GM21515 (cell line): Measurements from ENCODE around the gene NHERF1.

Experiments
- ATAC-seq: cut with Tn5 transposase; IDR thresholded peaks from one replicate; pipeline ENCODE4 v1.9.1; 2021; ENCODE audit not compliant: unreplicated experiment

NHERF1 gene

DNA sequence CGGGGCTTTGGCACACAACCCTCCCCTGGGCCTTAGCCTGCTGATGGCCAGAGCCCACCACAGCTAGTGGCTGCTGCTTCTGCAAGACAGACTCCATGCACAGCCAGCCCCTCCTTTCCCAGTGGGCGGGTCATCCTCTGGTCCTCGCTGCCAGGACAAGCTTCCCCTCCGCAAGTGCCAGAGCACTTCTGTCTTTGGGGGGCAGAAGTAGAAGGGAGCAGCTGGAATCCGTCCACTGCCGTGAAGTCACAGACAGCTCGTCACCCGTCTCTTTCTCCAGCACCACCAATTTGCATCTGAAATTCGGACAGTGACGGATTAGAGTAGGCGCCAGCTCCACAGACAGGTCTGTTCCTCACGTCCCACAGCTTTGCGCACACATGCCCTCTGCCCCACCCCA, 59.0 kb downstream of the NHERF1 start:
- no peak for ATAC-seq

DNA sequence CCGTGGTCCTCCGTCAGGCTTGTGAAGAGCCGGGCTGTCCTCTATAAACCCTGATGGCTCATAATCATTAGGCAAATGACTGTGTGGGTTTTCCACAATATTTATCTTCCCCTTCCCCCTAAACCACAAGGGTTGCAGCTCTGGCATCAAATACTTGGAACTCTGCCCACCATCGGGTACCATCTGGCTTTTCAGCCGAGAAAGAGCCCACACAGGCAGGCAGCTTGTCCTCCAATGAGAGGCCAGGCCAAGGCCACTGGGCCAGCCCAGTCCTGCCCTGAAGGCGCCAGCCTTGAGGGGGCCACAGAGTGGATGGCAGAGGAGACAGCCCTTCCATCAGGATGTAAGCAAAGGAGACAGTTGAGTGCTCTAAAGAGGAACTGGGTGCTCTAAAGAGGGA, 59.5 kb downstream of the NHERF1 start:
- ATAC-seq = no peak

DNA sequence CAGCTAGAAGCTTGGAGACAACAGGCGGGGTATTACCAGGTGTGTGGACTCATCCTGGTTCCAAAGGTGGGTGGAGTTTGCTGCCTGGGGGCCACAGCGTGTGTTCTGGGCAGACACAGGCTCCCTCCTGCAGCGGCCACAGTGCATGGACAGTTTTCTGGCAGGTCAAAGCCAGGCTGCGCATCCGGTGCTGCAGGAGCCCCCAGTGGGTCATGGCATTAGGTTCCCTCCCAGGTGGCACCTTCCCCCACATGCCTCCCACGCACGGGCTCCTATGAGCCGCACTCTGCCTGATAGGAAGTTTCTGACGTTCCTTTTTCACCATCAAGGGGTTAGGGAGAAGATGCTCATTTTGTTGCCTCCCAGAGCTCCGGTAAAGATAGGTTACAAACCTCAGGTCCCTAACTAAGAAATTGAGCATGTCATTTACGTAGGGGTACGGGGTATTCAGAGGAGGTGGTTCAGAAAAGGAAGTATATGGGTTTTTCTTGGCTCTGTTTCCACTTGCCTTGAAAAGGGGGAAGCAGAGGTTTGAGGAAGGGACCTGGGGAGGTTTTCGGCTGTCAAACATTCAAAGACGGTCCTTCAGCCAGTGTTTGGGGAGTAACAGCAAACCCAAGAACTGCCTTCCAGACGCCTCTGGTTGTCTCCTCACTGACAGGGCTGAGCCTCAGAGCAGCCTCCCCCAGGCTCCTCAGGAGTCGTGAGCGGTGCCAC, 60.4 kb downstream of the NHERF1 start:
- no peak for ATAC-seq

DNA sequence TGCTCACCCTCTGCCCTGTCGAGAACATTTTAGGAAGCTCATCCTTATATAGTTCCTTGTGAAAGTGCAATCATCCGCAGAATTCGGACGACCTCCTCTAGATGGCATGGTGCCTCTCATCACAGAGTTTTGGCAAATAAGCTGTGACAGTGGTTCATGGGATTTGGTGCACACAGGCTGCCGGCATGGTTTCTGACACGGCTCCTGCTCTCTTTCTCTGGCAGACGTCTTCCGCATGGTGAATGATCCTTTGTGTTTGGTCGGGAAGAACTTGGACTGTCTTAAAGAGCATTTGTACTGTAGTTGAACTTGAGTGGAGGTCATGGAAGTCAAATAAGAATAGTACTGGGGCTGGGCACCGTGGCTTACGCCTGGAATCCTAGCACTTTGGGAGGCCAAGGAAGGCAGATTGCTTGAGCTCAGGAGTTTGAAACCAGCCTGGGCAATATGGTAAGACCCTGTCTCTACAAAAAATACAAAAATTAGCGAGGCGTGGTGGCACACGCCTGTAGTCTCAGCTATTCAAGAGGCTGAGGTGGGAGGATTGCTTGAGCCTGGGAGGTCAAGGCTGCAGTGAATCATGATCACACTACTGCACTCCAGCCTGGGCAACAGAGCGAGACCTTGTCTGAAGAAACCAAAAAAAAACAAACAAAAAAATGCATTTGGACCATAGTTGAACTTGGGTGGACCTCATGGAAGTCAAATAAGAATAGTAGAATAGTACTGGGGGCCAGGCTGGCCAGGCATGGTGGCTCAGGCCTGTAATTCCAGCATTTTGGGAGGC, 62.5 kb downstream of the NHERF1 start:
- no peak for ATAC-seq

DNA sequence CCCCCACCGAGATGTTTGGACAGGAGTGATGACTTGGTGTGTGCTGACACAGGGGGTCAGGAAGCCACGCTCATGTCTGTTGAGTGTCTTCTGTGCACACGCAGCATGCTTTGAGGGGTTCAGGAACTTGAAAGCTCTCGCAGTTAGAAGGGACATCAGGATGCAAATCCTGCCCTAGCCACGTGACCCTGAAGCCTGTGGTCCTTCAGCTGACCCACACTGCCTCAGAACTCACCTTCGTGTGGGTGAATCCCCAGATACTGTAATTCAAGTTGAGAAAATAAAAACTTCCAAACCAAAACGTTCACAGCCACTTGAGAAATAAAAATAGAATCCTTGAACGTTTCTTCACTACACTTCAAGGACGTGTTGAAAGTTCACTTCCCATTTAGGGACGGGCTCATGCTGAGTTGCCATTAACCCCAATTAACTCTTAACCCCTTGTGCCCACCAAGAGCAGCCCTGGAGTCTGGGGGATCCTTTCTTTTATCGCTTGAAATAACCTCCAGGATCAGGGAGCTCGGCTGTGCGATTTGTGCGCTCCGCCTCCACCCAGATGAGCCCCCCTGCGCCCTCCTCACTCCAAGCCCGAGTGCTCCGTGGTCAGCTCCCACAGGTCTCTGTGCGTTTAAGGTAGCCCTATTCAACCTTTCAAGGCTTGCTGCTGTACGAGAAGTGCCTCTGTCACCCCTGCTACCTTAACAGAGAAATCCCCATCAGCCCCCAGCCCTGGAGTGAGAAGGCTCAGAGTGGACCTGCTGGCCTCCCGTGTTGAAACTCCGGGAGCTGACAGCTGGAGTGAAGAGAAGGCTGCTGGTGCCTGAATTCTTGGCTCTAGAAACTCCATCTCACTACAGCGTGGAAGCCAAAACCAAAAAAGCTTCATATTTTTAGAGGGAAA, 63.9 kb downstream of the NHERF1 start:
- no peak for ATAC-seq

DNA sequence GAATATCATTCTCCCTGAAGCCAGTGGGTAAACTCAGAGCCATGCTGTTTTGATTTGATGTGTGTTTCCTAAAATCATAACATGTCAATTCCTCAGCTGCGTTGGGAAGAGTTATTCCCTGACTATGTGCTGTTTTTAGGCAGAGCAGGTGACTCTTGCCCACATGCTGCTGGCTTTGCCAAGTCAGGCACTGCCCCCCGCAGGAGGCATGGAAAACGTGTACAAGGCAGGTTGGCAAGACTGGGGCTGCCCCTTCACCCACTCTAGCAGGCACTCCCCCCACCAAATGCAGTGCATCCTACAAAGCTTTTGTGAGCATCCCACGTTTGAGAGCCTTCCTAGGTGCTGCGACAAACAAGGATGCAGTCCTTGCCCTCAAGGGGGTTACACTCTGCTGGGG, 66.0 kb downstream of the NHERF1 start:
- no peak for ATAC-seq

DNA sequence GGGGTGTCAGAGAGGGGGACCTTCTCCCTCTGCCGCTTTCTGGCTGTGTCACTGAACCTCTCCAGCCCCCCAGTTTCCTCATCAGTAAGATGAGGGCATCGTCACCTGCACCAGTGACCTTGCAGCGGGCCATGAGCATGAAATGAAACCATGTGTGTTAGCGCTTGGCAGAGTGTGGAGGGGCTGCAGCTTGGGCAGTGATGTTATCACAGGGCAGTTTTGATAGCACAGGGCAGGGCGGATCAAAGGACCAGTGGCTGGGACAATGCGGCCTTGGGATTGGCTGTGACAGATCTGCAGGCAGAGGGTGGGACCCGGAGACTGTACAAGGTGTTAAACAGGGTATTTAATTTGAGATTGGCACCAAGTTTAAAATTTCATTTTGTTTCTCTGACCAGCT, 66.6 kb downstream of the NHERF1 start:
- ATAC-seq = no peak

DNA sequence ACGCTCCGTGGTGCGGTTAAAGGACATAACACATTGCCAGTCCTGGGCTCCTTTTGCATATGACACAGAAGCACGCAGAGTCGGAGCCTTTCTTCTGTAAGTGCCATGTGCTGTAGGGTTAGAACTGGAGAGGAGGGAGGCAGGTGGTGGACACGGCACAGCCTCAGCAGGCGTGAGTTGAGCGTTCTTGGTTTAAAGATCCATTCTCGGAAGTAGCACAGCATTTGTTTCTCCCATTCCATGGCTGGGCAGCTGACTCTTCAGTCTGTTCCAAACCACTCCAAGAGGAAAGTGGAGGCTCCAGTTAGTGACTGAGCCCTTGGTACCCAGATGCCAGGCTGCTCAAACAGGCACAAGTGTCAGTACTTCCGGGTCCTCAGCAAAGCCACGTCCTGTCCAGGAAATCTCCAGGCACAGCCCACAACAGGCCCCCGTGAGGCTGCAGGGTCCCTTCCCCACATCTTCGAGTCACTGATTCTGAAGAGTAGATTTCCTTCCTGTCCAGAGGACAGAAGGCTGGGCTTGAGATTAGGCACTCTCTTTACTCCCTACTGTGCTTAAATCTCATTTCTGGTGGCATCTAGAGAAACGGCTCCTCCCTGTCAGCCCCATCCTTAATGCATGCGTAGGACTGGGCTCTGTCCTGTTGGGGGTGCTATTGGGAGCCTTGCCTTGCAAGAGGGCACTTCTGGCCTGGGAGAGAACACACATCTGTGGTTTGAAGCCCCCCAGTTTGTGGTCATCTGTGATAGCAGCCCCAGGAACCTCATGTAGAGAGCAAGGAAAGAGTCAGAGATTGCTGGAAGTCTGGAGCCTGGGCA, 67.3 kb downstream of the NHERF1 start:
- ATAC-seq = no peak

DNA sequence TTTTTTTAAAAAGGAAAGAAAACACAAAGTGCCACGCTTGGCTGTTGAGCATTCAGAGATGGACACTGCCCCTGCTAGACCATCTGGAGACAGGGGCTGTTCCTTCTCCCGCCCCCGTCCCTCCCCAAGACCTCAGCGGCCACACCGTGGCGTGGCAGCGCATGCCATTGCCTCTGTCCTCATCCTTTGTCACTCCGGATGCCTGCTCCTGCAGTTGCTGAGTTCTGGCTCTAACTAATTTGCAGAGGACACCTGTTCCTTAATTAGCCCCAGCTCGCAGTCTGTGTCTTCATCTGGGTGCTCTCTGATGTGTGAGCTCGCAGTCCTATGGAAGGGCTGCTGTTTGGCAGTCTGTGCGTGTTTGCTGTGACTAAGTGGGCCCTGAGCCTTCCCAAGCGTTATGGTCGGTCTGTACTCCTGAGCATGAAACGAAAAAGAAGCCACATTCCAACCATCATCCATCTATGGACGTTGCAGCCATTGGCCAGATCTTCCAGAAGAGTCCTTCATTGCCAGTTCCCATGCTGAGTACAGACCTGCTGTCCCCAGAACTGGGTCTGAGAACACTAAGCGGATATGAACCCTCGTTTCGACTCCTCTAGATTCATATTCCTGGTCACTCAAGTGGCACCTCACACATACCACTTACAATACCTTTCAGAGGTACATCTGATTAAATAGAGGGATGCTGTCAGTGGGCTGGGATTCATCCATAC, 68.6 kb downstream of the NHERF1 start:
- no peak for ATAC-seq

DNA sequence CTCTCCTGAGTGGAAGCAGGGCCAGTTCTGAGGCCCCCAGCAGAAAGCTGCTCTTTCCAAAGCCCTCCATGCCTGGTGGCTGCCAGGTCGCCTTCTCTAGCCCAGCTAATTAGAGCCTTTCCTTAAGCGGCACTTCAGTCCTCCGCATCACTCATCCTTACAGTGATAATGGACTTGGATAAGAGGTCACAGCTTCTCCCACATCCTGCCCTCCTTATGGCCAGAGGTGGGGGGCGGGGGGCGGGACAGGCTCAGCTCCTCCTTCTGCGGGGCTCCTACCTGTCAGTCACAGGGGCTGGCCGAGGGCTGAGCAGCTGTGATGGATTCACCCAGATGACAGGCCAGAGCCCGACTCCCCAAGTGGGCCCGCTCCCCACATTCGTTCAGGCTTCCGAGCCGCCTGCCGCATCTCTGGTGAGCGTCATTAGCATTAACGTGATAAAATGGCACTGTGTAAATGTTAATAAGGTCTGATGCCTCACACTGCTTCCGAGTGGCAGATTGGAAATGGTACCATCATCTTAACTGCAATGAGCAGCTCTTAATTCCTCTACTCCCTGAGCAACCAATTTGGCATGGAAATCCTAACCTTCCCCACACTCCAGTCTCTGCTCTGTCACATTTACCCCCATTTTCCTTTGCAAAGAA, 70.0 kb downstream of the NHERF1 start:
- no peak for ATAC-seq
